ENCODE measurements around the gene SLC13A5.
A peak's percentile ranks its signal among the peaks of the same experiment; 100 is the strongest.
"Not testable (repeated sequence)": the region's sequence is repeated elsewhere in the genome, so short reads cannot be mapped to it uniquely, and the experiment has no call there.

SLC13A5 gene

DNA sequence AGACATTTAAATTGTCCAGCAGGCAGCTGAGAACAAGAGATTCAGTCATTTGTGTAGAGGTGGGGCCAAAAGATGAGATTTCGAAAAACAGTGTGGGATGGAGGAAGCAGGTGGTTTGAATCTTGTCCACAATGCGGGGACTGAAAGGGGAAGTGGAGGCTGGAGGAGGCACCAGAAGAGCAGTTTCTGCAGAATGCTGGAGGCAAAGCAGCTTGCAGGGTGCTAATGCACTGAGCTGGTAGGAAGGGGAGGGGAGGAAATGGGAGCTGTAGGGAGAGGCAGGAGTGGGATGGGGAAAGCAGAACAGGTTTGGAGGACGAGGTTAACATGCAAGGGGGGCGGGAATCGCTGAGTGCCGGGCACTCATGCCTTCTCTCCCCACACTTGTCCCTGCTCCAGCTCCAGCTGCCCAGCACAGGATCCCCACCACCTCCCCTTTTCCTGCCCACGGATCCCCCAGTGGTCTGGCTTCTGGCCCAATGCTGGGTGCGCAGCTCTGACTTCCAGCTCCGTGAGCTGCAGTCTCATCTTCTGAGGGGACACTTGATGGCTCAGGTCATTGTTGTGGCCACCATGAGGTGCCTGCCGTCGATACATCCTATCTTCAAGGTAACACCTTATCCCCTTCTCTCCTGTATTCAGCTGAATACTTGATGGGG, 52.2 kb downstream of the SLC13A5 start:
- DNase-seq: no peak

GRCh38 chr17:6660101-6660500, 53.1 kb downstream of the SLC13A5 start:
- DNase-seq: no peak

DNA sequence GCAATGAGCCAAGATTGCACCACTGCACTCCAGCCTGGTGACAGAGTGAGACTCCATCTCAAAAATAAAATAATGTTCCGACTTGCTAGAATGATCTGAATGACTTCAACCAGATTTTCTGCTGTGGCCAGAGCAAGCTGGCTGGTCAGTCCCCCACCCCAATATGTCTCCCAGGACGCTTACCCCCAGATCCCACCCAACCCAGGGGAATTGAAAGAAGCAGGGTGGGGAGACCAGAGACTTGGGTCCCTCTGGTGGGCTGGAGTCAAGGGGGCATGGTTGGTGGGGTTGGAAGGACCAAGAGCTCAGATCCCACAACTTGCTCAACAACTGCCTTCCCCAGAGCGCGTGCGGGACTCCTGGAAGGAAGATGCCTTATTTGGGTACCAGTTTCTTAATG, 54.8 kb downstream of the SLC13A5 start:
- not testable (repeated sequence) for DNase-seq

GRCh38 chr17:6657633-6658287, 55.4 kb downstream of the SLC13A5 start:
- no peak for DNase-seq

DNA sequence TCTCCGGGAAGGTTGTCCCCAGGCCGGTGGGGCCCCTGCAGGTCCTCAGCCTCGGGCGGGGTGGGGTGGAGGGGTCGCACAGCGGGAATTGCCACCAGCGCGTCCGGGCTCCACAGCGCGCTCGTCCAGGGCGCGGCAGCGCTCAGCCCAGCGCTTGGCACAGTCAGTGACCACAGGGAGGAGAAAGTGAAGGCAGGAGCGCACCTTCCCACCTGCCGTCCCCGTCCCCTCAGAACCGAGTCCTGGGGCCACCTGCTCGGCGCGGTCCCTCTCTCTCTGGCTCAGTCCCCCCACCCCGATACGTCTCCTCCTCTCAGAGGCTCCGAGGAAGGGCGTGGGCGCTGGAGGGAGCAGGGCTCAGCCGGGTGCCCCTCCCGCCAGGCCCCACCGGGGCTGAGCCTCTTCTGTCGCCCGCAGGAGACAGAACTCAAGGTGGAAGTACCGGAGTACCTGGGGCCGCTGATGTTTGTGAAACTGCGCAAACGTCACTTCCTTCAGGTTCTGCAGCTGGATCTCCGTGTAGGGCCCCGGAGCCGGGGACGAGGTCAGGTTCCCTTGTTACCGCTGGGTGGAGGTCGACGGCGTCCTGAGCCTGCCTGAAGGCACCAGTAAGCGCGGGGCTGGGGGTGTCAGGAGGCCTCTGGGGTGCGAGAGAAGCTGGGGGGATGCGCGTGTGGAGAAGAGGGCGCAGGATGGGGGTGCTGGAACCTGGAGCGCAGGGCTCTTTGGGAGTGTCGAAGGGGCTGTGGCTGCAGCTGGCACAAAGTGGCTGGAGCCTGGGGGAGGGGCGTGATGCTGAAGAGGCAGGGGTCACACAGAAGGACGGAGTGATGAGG, 56.2 kb downstream of the SLC13A5 start:
- DNase-seq: not testable (repeated sequence)

GRCh38 chr17:6655732-6656361, 57.3 kb downstream of the SLC13A5 start:
- DNase-seq: not testable (repeated sequence)

DNA sequence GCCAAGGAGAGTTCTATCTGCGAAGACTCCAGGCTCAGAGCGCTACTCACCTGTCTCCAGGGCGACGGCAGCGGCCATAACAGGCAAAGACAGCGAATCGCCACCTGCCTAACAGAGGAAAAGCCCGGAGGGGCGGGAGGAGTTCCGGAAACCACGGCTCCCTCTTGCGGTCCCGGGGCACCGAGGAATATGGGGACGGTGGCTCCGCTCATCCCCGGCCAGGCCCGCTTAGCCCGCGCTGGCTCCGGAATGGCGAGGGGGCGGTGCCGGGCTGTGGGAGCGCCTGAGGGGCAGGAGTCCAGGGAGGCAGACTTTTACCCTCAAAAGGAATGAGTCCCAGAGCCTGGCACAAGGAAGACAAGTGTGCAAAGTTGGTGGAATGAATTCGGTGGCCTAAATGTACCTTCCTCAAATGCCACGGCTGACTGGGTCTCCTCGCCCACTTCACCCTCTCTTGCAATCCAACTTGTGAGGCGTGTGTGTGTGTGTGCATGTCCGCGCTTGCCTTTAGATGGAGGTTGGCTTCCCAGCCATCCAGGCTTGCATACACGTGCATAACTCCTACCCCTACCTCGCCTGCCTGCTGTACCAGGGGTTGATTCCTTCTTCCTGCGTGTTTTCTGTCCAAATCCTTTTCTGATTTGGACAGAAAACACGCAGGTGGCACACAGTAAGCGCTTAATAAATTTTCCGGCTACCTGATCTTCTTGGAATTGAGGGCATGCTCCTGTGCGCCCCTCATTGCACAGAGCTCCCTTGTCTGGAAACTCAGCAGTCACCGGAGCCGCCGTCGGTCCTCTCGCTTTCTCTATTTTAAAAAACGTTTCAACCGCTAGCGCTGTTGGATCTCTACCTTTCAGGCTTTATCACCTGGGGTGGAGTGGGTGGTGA, 58.1 kb downstream of the SLC13A5 start:
- DNase-seq: no peak

GRCh38 chr17:6651919-6652452, 61.2 kb downstream of the SLC13A5 start:
- DNase-seq: peak; percentile 28

GRCh38 chr17:6651354-6651918, 61.7 kb downstream of the SLC13A5 start, which contains the start of the genes C17orf100 and MED31:
C17orf100 (plus strand) TSS chr17:6651762; CDS start chr17:6651914, 152 bp downstream.
MED31 (minus strand) TSS chr17:6651605; CDS start chr17:6651528, 77 bp downstream.
- peak; percentile 93 for DNase-seq

GRCh38 chr17:6648181-6648580, 65.0 kb downstream of the SLC13A5 start:
- no peak for DNase-seq

DNA sequence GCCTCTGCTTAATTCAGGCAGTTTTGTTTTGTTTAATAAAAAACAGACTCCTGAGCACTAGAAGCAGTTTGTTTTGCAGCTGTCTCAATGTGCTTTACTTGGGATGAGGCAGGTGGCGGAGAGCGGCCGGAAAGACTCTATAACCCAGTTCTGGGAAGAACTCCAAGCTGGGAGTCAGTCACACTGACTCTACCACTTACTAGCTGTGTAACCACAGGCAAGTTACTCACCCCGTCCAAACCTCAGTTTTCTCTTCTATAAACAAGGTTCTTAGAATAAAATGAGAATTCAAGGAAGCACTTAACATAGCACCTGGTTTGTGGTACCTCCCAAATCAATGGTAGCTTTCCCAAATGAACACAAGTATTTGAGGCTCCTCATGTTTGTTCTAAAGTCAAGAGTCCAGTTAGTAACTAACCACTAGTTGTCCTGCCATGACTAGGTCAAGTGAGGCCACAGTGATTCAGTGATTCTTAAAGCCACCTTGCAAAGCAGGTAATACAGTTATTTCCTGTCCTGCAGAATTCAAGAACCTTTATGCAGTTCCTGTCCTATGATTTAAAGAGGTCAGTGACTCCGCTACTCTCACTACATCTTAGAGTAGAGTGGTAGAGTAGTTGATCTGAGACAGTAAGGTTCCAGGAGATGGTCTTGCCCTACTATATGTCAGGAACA, 69.6 kb downstream of the SLC13A5 start:
- peak; percentile 57 for DNase-seq

DNA sequence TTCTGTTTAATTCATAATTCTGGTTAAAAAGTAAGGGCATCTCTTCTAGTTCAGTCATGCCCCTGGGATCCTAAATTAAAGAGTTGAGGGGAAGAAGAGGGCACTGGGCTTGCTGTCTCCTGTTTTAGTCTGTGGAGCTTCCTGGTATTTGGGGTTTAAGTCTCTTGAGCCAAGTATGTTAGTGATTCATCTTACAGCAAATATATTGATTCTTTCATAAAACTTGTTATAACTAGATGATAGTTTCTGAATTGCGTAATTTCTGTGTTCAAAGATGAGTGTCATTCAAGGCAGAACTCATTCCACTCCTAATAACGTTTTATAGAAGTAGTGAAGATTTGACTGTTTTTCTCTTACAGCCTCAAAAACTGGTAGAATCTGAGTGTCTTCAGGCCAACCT, 70.6 kb downstream of the SLC13A5 start:
- DNase-seq: no peak

DNA sequence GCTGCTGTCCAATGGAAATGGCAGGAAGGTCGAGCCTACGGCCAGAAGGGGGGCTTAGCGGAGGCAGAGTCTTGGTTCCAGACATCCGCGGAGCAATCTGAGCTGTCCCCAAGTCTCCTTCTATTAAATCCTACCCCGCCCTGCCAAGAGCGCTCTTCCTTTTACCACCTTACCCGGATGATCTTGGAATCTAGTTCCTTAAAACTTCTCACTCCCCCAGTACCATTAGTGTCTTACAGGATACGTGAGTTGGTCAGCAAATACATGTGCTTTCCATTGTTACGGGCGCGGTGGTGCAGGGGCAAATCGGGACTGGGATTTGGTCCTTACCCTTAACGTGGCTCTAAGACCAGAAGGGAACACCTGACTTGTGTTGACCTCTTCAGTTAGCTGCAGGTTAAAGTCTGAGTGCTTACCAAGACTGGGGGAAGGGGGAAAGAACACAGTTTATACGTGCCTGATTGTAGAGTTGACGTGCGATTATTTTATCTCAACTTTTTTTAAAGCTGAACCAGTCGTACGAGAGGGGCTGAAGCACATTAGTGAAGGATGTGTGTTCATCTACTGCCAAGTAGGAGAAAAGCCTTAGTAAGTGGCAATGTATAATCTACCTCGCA, 71.8 kb downstream of the SLC13A5 start:
- no peak for DNase-seq

DNA sequence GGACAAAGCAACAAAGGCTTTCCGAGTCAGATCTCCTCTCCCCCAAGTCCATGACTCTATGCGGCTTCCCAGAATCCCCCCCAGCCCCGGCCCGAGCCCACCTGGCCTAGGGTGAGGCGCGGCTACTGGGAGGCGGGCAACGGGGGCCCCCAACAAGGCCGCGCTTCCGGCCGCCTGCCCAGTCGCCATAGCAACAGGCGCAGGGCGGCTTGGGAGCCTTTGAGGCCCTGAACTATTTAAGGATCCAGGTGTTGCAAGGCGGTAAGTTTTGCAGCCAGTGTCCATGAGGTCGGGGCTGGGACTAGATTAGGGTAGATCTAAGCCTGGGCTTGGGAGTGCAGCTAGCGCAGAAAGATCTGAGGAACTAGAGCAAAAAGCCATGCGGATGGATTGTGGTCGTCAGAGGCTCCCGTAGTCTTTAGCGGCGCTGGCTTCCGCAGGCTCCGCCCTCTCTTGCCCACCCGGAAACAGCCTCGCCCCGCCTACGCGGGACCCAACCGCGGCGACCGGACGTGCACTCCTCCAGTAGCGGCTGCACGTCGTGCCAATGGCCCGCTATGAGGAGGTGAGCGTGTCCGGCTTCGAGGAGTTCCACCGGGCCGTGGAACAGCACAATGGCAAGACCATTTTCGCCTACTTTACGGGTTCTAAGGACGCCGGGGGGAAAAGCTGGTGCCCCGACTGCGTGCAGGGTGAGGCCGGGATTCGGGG, 72.5 kb downstream of the SLC13A5 start, which contains the start of the genes KIAA0753 and TXNDC17:
KIAA0753 (minus strand) TSS at position 176 of the 711 bp plus-strand sequence. CDS start 5,608 bp downstream, outside the sequence.
TXNDC17 (plus strand) TSS at position 525 of the 711 bp plus-strand sequence; CDS start at position 548, 23 bp downstream.
- DNase-seq: peak; percentile 90

DNA sequence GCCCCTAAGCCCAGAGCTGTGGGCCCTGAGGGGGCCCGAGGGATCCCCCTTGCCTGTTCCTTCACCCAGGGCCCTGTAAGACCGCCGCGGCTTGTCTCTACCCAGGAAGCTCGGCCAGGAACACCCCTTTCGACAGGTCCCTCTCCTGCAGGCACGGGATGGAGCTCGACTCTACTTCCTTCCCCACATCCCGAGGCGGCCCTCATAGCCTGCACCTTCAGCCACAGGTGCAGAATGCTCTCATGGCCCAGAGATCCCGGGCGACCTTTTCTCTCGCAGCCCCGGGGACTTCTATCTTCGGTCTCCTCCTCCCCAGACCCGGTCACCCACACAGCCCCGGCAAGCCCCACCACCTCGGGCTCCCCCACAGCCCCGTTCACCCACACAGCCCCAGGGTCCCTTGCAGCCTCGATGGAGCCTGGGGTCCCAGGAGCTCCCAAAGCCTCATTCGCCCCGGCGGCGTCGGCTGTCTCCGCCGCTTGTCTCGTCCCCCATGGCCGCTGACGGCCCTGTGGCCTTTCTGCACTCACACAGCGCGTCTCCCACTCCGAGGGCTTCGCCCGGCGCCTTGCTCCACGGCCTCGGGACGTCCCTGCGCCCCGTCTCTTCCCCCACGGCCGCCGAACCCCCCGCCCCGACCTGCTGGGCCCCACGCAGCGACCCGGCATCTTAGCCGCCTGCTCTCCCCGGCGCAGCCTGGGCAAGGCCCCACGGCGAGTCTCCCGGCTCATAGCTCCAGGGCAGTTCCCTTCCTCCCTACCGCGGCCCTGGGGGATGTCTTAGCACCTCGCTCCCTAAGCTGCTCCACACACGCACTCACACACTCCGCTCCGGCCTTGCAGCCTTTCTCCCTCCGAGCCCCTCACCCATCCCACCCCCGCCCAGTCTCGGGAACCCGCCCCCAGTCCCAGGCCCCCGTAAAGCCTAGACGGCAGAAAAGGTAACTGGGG, 73.3 kb downstream of the SLC13A5 start:
- peak; percentile 42 for DNase-seq

GRCh38 chr17:6639014-6639585, 74.1 kb downstream of the SLC13A5 start:
- DNase-seq: no peak

Data from fibroblast of skin of scalp (primary cell).